ENCODE data around the gene DENND2A.
A peak's percentile ranks its signal among the peaks of the same experiment; 100 is the strongest.
"Not testable (repeated sequence)": the region's sequence is repeated elsewhere in the genome, so short reads cannot be mapped to it uniquely, and the experiment has no call there.

The DENND2A gene

DNA sequence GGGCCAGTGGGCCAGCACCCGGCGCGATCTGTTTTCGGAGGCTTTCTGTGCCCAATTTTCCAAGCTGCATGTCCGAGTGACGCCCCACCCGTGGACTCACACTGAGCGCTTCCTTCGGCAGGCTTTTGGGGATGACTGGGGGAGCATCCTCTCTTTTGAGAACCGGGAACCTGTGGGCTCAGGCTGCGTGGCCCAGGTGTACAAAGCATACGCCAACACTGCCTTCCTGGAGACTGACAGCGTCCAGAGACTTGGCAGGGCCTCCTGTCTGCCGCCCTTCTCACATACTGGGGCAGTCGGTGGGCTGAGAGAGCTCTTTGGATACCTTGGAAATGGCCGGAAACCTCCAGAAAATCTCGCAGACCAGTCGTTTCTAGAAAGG, 33.2 kb upstream of the DENND2A start:
- DNase-seq (ENCODE audit: low spot score) = peak; percentile 71

DNA sequence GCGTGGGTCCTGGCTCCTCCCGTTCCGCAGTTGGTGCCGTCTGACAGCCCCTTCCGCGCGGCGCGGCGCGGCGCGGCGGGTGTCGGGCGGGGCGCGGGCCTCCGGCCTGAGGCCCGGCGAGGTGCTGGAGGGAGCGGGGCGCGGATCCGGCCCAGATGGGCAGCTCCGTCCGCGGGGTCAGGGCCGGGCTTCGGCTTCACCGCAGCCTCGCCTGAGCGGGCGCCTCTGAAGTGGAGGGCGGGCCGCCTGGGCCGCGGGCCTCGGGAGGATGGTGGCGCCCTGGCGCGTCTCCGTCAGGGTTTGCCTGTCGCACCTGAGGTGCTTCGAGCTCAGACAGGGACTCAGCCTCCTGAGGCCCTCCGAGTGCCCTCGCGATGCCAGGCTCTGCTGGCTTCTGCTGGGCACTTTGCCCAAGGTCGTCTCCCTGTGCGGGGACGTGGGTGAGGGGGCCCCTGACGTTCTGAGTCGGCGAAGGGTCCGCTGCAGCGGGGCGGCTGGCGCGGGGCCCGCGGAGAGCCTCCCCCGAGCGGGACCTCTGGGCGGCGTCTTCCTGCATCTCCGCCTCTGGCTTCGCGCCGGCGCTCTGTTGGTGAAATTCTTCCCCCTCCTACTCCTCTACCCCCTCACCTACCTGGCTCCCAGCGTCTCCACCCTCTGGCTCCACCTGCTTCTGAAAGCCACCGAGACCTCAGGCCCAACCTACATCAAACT, 32.6 kb upstream of the DENND2A start:
- DNase-seq (ENCODE audit: low spot score) = no peak

DNA sequence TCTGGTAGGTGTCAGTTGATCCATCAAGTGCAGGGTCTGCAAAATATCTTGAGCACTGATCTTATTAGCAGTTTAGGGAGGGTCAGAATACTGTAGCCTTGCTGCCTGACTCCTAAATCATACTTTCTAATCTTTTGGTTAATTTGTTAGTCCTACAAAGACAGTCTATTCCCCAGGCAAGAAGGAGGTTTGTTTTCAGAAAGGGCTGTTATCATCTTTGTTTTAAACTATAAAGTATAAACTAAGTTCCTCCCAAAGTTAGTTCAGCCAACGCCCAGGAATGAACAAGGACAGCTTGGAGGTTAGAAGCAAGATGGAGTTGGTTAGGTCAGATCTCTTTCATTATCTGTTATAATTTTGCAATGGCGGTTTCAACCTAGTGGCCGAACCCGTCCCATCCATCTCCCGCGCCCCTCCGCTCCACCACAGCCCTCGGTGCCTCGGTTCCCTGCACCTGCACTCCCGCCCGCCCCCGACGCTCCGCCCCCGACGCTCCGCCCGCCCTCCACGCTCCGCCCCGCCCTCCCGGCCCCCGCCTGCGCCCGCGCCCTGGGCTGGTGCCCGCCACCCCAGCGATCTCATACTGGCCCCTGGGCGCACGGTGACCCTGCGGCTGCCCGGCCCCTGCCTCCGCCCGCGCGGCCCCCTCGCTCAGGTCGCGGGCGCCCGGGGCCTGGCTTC, 31.9 kb upstream of the DENND2A start, which contains the start of gene ADCK2:
TSS of gene ADCK2 (plus strand) at position 564 of the 681 bp plus-strand sequence. CDS start 386 bp downstream, outside the sequence.
- DNase-seq (ENCODE audit: low spot score) = peak; percentile 45

DNA sequence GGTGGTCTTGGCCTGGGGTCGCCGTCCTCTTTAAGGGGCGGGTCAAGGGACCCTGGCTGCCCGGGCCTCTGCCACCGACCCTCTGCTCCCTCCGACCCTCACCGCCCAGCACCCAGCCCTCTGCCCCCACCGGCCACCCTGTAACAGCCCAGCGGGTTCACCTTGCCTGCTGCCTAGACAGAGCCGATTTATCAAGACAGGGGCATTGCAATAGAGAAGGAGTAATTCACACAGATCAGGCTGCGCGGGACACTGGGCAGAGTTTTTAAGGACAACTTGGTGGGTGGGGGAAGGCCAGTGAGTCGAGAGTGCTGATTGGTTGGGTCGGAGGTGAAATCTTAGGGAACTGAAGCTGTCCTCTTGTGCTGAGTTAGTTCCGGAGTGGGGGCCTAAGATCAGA, 31.4 kb upstream of the DENND2A start:
- DNase-seq (ENCODE audit: low spot score) = no peak

DNA sequence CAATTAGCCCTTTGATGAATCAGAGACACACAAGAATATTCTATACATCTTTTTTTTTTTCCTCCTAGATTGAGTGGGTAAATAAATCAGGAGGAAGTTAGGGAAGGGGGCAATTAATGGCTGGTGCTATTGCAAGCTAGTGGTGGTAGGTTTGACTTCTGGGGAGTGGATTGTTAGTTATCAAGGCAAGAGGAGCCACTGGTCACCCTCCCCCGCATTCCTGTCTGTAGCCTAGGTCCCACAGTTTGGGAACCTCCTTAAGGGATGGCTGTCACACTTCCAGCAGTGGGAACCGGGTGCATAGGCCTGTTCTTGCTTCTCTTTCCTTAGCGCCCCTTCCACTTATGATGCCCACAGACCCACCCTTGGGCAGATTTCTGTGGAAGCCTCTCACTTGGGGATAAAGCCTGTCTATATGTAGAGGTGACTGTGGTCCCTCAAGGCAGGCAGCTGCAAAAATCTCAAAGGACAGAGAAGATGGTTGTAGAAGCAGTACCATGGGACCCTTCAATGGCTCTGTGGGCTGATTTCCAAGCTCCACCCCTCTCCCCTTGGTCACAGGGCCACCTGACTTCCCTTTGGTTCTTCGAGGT, 29.8 kb upstream of the DENND2A start:
- no peak for DNase-seq (ENCODE audit: low spot score)

DNA sequence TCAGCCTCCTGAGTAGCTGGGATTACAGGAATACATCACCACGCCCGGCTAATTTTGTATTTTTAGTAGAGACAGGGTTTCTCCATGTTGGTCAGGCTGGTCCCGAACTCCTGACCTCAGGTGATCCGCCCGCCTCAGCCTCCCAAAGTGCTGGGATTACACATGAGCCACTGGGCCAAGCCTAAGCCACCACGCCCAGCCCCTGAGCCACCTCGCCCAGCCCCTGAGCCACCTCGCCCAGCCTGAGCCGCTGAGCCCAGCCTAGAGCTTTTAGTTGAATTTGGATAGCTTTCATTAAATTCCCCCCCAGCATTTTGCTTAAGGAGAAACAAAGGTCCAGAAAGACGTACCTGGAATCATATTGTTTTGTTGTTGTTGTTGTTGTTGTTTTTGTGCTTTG, 29.2 kb upstream of the DENND2A start:
- not testable (repeated sequence) for DNase-seq (ENCODE audit: low spot score)

DNA sequence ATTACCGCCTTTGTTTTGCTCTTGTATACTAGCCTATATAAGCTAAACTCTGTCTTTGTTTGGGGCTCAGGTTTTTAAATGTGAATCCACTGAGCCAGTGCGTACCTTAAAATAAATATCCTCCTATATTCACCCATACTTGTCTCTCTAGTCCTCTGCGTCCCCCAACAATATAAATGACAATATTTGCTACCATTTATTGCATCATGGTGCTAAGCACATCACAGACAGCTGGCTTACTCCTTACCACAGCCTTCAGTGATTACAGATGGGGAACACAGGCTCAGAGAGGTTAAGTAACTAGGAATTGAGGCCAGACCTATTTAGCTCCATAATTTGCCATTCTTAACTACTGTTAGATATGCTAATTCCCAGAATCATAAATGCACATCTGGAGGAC, 28.7 kb upstream of the DENND2A start:
- DNase-seq (ENCODE audit: low spot score) = no peak

DNA sequence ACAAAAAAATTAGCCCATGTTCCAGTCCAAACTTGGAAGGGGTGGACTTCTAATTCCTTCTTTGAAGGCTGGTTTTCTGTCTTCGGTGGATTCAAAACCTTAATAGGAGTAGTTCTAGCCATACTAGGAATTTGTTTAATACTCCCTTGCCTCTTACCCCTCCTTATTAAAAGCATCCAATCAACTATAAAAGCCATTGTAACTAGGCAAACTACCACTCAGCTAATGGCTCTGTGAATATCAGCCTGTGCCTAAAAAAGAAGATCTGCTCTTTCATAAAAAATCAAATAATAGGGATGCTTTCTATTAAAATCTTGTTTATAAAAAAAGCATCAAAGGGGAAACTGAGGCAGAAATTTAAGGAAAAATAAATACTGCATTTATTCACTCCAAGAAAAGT, 28.0 kb upstream of the DENND2A start:
- no peak for DNase-seq (ENCODE audit: low spot score)

DNA sequence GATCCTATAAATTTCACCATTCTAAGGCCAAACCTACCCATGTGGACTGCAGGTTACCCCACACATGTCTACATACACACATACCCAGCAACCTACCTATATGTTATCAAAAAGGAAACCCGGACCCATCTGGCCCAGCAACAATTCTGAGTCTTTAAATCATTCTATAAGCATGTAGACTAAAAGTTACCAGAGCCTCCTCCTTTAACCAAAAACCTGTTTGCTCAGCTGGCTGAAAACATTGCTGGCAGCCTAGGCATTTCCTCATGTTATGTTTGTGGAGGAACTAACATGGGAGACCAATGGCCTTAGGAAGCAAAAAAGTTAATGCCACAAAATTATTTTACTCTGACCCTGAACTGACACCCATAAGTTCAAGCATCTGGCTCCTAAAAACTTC, 26.9 kb upstream of the DENND2A start:
- no peak for DNase-seq (ENCODE audit: low spot score)

DNA sequence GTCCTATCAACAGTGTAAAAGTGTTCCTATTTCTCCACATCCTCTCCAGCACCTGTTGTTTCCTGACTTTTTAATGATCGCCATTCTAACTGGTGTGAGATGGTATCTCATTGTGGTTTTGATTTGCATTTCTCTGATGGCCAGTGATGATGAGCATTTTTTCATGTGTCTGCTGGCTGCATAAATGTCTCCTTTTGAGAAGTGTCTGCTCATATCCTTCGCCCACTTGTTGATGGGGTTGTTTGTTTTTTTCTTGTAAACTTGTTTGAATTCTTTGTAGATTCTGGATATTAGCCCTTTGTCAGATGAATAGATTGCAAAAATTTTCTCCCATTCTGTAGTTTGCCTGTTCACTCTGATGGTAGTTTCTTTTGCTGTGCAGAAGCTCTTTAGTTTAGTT, 22.3 kb upstream of the DENND2A start:
- DNase-seq (ENCODE audit: low spot score) = not testable (repeated sequence)

DNA sequence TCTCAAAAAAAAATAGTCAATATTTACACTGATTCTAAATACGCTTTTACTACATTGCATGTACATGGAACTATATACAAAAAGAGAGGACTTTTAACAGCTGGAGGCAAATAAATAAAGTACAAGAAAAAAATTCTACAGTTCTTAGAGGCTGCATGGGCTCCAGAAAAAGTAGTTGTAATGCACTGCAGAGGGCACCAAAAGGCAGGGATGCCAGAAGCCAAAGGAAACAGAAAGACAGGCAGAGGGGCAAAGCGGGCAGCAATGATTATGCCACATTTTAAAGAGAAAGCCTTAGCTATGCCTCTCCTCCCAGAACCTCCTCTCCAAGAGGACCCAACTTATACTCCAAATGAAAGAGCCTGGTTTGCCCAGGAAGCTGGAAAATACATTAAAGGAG, 20.5 kb upstream of the DENND2A start:
- DNase-seq (ENCODE audit: low spot score) = no peak

DNA sequence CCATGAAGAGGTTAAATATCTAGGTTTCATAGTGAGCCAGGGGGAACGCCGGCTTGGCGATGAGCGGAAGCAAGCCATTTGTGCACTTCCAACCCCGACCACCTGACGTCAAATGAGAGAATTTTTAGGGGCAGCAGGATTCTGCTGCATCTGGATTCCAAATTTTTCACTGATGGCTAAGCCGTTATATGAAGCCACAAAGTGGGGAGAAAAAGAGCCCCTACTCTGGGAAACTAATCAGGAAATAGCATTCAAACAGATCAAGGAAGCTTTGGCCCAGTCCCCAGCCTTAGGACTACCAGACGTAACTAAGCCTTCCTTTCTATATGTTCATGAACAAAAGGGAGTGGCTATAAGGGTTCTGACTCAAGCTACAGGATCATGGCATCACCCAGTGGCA, 19.2 kb upstream of the DENND2A start:
- DNase-seq (ENCODE audit: low spot score) = no peak

DNA sequence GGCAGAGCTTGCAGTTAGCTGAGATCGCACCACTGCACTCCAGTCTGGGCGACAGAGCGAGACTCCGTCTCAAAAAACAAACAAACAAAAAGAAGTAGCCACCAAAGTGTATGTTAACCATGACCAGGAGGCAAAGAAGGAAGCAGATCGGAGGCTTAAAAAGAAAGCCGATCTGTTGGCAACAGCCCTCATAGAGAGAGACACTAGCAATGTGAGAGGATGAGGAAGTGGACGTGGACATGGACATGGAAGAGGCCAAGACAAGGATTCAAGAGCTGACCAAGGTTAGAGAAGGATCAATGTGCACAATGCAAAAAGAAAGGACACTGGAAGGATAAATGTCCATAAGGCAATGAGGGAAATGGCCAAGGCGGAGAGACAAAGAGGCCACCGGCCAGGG, 17.3 kb upstream of the DENND2A start:
- DNase-seq (ENCODE audit: low spot score) = no peak

DNA sequence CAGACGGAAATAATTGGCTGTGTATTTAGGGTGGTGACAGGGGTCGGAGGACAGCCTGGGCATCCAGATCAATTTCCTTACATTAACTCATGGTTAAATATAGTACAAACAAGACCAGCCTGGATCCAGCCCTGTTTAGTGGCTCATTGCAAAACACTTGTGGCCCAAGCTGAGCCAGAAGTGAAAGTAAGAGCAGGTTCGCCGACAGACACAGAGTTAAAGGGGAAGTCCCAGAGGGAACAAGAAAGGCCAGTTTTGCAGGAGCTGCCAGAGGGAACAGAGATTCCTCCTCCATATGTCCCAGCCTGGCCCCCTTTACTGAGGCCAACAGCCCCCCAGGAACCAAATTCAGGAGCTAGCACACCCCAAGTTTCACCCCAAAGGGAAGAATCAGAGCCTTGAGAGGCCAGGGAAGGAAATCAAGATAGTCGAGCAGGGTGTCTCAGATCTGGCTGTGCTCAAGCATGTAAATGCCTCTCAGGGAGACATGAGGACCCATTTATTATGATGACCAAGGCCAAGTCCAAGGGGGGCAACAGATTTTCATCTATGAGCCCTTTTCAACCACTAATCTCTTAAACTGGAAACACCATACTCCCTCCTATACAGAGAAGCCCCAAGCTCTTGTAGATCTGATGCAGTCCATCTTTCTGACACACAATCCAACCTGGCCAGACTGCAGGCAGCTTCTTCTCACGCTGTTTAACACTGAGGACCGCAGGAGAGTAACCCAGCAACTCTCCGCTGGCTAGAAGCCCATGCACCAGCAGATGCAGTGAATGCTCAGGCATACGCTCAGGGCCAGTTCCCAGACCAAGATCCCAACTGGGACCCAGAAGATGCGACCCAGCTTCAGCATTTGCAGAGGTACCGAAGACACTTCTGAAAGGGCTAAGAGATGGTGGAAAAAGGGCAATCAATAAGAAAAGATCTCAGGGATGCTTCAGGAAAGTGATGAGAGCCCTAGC, 16.2 kb upstream of the DENND2A start:
- no peak for DNase-seq (ENCODE audit: low spot score)

DNA sequence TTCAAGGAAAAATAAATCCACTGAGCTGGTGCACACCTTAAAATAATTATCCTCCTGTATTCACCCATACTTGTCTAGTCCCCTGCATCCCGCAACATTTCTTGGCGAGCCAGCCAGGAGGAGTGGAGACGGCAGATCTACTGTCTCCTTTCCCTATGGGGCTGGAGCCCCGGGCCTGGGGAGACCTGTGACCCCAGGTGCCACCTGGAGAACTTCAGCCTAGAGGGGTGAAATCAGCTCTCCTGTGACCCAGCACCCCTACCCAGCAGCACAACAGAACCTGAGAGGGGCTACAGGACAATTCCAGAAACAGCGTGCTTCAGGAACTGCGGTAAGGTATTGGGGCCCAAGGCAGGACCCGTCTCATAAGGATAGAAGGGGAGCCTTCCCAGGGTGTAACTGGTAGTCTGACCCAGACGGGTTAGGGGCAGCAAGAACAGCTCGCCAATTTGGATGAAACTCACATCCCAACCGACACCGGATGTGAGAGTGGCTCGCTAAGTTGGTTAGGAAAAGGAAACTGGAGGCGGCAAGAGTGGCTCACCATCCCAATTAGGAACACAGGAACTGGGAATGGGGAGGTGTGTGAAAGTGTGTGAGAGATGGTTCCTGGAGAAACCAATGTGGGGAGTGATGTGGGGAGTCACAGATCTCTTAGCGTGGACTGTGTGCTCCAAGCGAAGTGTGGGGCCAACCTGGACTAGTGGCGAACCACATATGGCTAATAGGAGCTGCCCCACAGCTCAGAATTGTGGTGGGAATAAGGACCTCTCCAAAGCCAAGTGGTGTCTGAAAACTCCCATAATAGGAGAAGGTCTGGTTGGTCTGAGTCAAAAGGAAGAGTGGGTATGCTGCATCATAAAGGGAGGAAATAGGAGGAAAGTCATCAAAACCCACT, 15.1 kb upstream of the DENND2A start:
- no peak for DNase-seq (ENCODE audit: low spot score)

DNA sequence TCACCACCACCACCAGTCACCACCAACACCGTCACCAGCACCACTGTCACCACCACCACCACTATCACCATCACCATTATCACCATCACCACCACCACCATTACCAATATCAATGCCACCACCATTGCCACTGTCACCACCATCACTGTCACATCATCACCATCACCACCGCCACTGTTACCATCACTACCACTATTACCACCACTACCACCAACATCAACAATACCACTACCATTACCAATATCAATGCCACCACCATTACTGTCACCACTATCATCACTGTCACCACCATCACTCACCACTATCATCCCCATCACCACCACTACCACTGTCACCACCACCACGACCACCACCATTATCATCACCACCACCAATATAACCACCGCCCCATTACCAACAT, 14.0 kb upstream of the DENND2A start:
- DNase-seq (ENCODE audit: low spot score) = no peak

DNA sequence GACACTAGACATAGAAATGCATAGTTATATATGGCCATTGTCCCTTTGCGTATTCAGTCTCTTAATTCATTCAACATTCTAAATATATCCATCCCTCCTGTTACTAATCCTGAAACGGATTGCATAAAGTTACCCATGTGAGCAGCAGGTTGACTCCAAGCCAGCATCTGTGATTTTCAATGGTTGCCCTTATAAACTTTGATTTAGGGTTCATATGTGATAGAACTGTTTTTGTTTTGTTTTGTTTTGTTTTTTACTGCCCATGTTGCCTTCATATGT, 13.4 kb upstream of the DENND2A start:
- no peak for DNase-seq (ENCODE audit: low spot score)

DNA sequence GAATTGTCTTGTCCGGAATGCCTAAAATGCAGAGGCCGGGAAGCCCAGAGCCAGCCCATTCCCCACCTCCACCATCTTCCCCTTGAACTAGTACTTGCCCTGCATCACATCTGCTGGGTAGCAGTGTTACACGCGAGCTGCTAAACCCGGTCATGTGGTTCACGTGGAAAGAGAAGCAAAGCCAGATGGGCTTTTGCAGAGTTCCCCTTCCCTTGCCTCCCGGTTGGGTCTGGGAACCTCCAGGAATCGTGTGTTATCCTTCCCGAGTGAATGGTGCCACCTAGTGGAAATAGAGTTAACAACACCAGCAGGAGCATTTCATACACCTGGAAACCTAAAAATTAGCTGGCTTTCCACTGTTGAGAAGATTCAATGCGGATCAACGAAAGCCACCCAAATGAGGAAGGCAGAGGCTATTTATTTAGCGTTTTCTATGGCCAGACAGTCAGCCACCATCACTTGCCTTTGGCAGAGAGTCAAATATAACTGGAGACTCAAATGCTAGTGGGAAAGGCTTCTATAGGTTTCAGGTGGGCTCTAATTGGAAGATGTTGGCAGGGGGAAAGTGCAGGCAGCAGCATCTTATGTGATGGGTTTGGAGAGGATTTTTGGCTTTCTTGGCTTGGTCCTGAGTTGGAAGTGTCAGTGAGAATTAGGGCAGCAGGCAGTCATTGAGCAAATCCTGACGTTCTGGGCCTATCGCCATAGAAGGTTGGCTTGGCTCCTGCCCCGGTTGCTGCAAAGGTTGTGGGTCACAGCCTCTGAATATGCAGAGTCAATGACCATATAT, 12.9 kb upstream of the DENND2A start:
- DNase-seq (ENCODE audit: low spot score) = peak; percentile 91

DNA sequence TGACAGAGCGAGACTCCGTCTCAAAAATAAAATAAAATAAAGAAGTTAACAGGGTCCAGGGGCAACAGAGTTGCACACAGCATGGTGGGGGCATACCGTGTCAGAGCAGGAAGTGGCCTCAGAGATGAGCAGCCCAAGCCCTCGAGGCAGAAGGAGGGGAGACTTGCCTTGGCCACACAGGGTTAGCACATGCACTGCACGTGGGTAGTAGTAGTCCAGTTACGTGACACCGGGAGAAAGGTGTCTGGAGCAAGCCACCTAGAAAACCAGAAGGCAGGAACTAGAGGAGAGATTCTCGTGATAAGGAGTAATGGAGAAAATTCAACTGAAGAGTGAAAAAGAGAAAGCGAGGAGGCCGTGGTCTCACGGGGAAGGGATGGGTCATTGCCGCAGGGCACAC, 9.8 kb upstream of the DENND2A start:
- DNase-seq (ENCODE audit: low spot score) = no peak

DNA sequence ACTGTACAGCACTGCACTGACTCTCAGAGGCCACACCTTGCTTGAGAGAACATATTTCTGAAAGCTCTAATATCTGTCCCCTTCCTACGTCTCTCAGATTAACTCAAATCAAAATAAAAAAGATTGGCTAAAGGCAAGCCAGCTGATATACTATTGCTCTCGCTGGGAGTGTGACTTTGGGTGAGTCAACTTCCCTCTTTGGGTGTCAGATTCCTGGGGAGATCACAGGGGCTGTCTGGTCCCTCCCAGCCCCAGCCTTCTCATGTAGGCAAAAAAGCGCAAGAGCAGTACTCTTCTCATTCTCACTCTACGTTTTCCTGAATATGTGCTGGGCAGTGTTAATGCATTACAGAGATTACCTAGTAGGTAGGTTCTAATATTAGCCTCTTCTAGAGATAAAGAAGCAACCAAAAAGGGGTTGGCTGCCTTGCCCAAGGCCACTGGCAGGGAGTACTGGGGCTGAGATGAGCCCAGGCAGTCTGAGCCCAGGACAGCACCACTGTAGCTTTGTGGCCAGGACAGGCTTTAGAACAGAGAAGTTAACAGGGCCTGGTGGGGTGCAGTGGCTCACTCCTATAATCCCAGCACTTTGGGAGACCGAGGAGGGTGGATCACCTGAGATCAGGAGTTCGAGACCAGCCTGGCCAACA, 9.1 kb upstream of the DENND2A start:
- DNase-seq (ENCODE audit: low spot score) = no peak

Measured in cerebellar cortex (tissue), 1 donor.